ENCODE data around the gene ZNF480.
A peak's percentile ranks its signal among the peaks of the same experiment; 100 is the strongest.
"Not testable (repeated sequence)": the region's sequence is repeated elsewhere in the genome, so short reads cannot be mapped to it uniquely, and the experiment has no call there.

ZNF480 gene

GRCh38 chr19:52336791-52337381 lies 39.9 kb downstream of the ZNF480 start:
- DNase-seq (ENCODE audit: low read depth in 2 of 2) = no peak

- not testable (repeated sequence) for DNase-seq (ENCODE audit: low read depth in 2 of 2)
These were observed 42.1 kb downstream of the ZNF480 start for GRCh38 chr19:52339022-52339421.

- peak in 1 of 2 donors; percentile 8 for DNase-seq (ENCODE audit: low read depth in 2 of 2)
These were observed 46.6 kb downstream of the ZNF480 start for GRCh38 chr19:52343548-52343947.

GRCh38 chr19:52345162-52345561 lies 48.2 kb downstream of the ZNF480 start:
- no peak for DNase-seq (ENCODE audit: low read depth in 2 of 2)

- DNase-seq (ENCODE audit: low read depth in 2 of 2) = no peak
These were observed 54.5 kb downstream of the ZNF480 start for GRCh38 chr19:52351512-52351911.

- DNase-seq (ENCODE audit: low read depth in 2 of 2) = no peak
These were observed 69.5 kb downstream of the ZNF480 start for GRCh38 chr19:52366414-52366824.

- DNase-seq (ENCODE audit: low read depth in 2 of 2) = peak; percentile 73 to 86
These were observed 72.8 kb downstream of the ZNF480 start, which contains the start of gene ZNF880 for GRCh38 chr19:52369559-52370340. Gene ZNF880, plus strand, starts transcription at chr19:52369923. Its CDS starts 43 bp downstream, at chr19:52369966.

- no peak for DNase-seq (ENCODE audit: low read depth in 2 of 2)
These were observed 73.4 kb downstream of the ZNF480 start for GRCh38 chr19:52370341-52370710.

All from stimulated activated CD4-positive, alpha-beta T cell treated with anti-CD3 and anti-CD28 coated beads, Interleukin-1b, Interleukin-23, amount 100 ng/mL, for 1 hour (primary cell).